Stimulated activated CD8-positive, alpha-beta memory T cell treated with anti-CD3 and anti-CD28 coated beads, Interleukin-7, amount 100 ng/mL, for 4 hours (primary cell): ENCODE measurements around the gene UXS1.

Experiments used
- DNase-seq, 2 donors: peaks; one replicate each; pipeline ENCODE4 v3.0.0-alpha.2; 2020; ENCODE audit warnings: low read depth in 2 of 2

The UXS1 gene

GRCh38 chr2:106130251-106130998 is 63.7 kb downstream of the UXS1 start:
- no peak for DNase-seq

GRCh38 chr2:106129592-106129991 is 64.5 kb downstream of the UXS1 start:
- DNase-seq = no peak

GRCh38 chr2:106129150-106129549 is 65.0 kb downstream of the UXS1 start:
- no peak for DNase-seq

- no peak for DNase-seq
Measured at GRCh38 chr2:106127776-106128268, 66.3 kb downstream of the UXS1 start.

- DNase-seq = no peak
Measured at GRCh38 chr2:106127282-106127771, 66.8 kb downstream of the UXS1 start.

GRCh38 chr2:106126705-106127281 is 67.3 kb downstream of the UXS1 start:
- DNase-seq = no peak

GRCh38 chr2:106126295-106126694 is 67.8 kb downstream of the UXS1 start:
- DNase-seq = no peak

- no peak for DNase-seq
Measured at GRCh38 chr2:106124905-106125549, 69.1 kb downstream of the UXS1 start.

- no peak for DNase-seq
Measured at GRCh38 chr2:106124106-106124756, 69.9 kb downstream of the UXS1 start.

GRCh38 chr2:106122157-106122556 is 71.9 kb downstream of the UXS1 start:
- DNase-seq = no peak

GRCh38 chr2:106120432-106120831 is 73.7 kb downstream of the UXS1 start:
- no peak for DNase-seq

GRCh38 chr2:106119074-106119473 is 75.0 kb downstream of the UXS1 start:
- no peak for DNase-seq

- DNase-seq = no peak
Measured at GRCh38 chr2:106117882-106118684, 76.0 kb downstream of the UXS1 start.

- DNase-seq = no peak
Measured at GRCh38 chr2:106117347-106117746, 76.8 kb downstream of the UXS1 start.

GRCh38 chr2:106116248-106116647 is 77.9 kb downstream of the UXS1 start:
- DNase-seq = no peak

- DNase-seq = no peak
Measured at GRCh38 chr2:106115665-106116064, 78.4 kb downstream of the UXS1 start.

- no peak for DNase-seq
Measured at GRCh38 chr2:106115250-106115649, 78.9 kb downstream of the UXS1 start.

GRCh38 chr2:106114166-106114565 is 79.9 kb downstream of the UXS1 start:
- DNase-seq = no peak

- DNase-seq = no peak
Measured at GRCh38 chr2:106113361-106113966, 80.6 kb downstream of the UXS1 start.

GRCh38 chr2:106111882-106112571 is 82.1 kb downstream of the UXS1 start:
- DNase-seq = no peak
